ENCODE measurements around the gene THRB.

THRB gene

GRCh38 chr3:24258260-24258659 lies 236.4 kb downstream of the THRB start:
- no peak for DNase-seq

GRCh38 chr3:24255414-24255813 lies 239.2 kb downstream of the THRB start:
- no peak for DNase-seq

DNA sequence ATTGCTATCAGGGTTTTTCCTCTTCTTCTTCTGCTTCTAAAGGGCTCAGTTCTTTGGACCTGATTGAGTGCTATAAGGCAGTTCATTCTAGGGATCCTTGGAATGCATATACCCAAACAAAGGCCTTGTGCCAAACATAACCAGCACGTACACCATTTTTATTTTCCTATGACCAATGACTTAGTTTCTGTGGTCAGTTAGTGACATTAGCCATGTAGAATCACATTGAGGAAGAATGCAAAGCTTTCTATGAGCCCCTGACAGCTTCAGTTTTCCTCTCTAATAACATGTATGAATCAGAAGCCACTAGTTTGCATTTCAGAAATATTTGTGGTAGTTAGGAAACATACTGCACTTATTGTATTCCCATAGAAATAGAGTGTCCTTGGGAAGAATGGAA lies 240.0 kb downstream of the THRB start:
- no peak for DNase-seq

GRCh38 chr3:24253336-24253735 lies 241.3 kb downstream of the THRB start:
- DNase-seq: no peak

- no peak for DNase-seq
Observed at GRCh38 chr3:24249523-24249922, 245.1 kb downstream of the THRB start.

GRCh38 chr3:24245056-24245455 lies 249.6 kb downstream of the THRB start:
- no peak for DNase-seq

- DNase-seq: no peak
Observed at GRCh38 chr3:24244491-24244890, 250.2 kb downstream of the THRB start.

DNA sequence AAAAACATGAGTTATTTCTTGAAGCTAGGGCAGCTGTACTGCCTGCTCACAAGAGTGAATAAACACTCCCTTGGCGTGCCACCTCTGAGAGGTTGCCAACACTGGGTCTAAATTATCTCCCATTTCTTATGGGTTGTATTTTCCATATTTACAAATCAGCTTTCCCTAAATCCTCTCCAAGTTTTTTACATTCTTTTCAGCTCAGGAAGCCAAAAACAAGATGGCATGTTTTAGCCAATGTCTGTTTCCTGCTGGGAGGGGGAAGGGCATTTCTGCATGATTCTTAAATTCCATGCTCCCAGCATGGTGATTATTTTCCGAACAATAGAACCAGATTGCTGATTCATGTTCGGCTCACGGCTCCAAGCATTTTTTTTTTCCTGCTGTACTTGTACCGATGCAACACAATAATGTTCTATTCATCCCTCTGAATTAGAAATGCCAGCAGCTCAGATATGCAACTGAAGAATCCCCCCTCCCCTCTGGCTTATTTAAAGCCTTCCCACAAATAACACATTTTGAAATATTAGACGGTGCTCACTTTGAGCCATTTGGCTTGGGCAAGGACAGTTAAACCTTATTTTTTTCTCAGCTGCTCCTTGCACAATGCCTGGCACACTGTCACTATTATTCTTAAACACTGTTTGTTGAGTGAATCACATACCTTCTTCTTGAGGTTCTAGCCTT lies 252.5 kb downstream of the THRB start:
- DNase-seq: no peak

GRCh38 chr3:24240306-24240705 lies 254.3 kb downstream of the THRB start:
- no peak for DNase-seq

GRCh38 chr3:24237971-24238706 lies 256.5 kb downstream of the THRB start:
- DNase-seq: no peak

DNA sequence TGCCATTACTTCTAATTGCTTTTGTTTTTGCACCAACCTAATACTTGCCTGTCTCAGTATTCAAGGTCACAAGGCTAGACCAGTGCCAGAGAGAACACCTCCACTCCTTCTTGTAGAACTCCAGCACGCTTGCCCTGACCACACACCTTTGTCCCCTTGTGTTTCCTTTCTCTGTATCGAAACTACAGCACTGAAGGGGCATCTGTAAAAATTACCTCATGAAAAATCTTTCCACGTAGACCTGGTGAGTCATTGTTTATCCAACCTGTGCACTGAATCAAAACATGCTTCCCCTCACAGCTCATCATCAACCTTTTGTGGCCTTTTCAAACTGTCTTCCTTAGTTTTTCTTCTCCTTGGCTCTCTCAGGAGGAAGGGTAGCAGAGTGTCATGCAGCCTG lies 259.5 kb downstream of the THRB start:
- no peak for DNase-seq

DNA sequence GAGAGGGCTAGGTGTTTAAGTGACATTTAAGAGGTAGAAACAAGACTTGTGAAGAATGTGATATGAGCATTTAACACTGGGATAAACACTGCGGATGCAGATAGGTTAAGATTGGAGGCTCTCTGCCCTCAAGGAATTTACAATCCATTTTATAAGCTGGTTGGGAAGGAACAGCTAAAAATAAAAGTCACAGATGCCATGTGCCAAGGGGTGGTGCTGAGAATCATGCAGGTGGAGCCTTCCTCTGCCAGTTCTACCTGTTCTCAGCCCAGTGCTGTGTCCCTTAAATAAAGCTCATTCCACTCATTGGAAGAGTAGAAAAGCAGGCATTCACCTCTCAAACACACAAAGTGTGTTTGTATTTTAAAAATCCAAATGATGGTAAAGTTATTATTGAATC lies 261.9 kb downstream of the THRB start:
- DNase-seq: no peak

DNA sequence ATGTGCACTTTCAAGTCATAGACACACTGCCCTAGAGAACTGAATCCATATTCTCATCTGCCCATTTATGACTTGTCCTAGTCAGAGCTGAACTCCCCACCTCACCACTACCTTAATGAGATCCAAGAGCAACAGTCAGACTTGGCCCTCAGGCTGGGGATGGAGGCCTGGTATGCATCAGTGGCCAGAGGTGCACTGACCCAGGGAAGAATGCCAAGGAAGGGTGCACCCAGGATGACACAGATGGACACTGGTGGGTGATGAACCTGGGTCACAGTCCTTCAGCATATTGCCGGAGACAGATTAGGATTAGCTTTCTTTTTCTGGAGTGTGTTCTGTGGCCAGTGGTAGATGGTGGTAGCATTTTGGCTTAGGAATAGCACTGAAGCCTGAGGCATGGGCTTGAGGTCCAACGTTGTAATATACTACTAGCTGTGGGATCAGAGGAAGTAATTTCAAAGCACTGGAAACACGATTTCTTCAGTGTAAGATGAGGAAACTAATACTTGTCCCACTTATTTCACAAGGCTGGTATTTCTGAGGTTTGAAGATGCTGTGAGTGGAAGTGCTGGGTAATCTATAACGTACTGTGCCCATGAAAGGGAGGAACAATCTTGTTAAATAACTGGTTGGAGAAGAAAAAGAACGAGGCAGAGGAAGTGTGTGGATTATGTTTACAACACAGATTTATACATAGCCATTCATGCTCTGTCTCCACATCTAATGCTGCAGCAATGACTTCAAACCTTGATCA lies 265.0 kb downstream of the THRB start:
- DNase-seq: no peak

- no peak for DNase-seq
Observed at GRCh38 chr3:24227635-24228034, 267.0 kb downstream of the THRB start.

- DNase-seq: no peak
Observed at GRCh38 chr3:24226397-24226796, 268.3 kb downstream of the THRB start.

- DNase-seq: no peak
Observed at GRCh38 chr3:24225385-24225950, 269.2 kb downstream of the THRB start.

DNA sequence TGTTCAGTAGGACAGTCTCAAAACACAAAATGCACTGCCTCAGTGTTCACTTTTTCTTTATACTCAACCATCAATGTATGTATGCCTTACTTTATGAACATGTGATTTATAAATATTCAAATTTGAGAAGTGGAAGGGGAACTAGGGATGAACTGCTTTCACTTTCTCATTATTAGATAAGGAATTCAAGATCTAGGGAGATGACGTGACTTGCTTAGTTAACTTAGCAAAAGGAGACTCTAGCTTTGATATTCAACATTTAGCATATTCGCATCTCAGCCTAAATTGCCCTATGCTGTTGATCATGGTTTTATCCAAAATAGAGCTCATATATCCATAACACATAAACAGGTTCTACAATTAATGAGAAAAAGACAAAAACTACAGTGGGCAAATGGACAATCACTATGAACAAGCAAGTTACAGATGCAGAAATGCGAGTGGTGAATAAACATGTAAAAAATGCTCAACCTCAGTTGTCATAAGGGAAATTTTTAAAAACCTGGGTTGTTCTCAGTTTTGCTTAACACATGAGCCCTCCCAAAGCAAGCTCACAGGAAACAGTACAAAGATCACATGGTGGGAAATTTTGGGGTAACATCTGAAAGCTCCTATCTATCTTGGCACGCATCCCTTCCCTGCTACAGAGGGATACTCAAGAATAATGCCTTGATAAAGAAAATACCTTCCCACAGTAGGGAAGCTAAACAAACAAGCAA lies 269.8 kb downstream of the THRB start:
- DNase-seq: no peak

DNA sequence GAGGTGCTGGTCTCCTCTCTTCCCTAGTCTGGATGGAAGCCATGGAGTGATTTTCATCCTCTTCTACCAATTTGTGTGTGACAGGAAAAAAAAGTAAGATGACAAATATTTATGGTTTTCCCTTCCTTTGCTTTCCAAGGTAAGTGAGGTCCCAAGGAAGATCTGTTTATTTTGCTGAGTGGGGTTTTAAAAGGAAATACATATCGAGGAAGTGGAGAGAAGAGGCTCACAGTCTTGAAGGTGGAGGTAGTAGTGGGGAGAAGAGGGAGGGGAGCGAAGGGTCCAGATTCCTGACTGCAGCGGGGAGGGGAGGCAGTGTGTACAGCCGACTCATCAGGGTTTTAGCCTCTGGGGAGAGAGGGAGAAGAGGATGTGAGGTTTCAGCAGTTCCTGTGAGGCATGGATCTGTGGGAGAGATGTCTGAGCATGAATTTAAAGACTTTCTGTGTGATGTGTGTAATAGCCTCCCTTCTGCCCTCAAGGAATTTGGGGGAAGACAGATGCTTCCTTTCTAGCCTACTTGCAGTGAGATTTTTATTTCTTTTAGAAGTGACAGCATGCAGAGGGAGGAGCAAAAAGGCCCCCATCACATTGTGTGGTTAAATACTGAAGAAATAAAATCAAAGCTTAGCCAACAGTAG lies 272.4 kb downstream of the THRB start:
- DNase-seq: no peak

- no peak for DNase-seq
Observed at GRCh38 chr3:24220859-24221657, 273.6 kb downstream of the THRB start.

DNA sequence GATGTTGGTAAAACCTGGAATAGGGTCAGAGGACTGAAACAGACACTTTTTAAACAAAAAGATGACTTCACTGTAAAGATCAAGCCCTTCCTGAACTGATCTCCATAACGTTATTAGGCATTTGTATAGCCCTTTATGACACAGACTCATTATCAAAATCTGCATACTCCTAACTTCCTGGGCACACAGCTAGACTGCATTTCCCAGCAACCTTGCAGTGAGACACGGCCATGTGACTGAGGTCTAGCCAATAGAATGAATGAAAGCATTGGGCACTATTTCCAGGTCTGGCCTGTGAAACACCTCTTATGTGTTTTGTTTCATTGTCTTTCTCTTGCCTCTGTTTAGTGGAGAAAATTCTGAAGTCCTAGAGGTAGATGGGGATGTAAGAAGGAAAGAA lies 279.1 kb downstream of the THRB start:
- no peak for DNase-seq

GRCh38 chr3:24211381-24211780 lies 283.3 kb downstream of the THRB start:
- DNase-seq: no peak

GRCh38 chr3:24202071-24202470 lies 292.6 kb downstream of the THRB start:
- no peak for DNase-seq
